Endothelial cell of umbilical vein (primary cell): Measurements from ENCODE around the gene ITGA3.

Source experiments
- CTCF ChIP-seq, 2 donors: IDR thresholded peaks; 1 replicate in 1 of 2; 2 replicates in 1 of 2; pipeline ENCODE4 v1.5.1; 2011; ENCODE audit warnings: low read length in 2 of 2, mild to moderate bottlenecking in 2 of 2, moderate library complexity in 2 of 2, control low read depth in 1 of 2, inconsistent platforms in 1 of 2, low read depth in 1 of 2; ENCODE audit not compliant: insufficient read depth in 1 of 2; ENCODE audit errors: extremely low read depth in 1 of 2
- FOS ChIP-seq: IDR thresholded peaks from 2 replicates; pipeline ENCODE4 v1.6.1; 2011; ENCODE audit warnings: mild to moderate bottlenecking, low read length, moderate library complexity, borderline replicate concordance; ENCODE audit not compliant: insufficient read depth
- POLR2A ChIP-seq: IDR thresholded peaks from 2 replicates; pipeline ENCODE4 v1.6.1; 2012; ENCODE audit warnings: low read depth, mild to moderate bottlenecking, control low read depth, low read length
- POLR2AphosphoS5 ChIP-seq: IDR thresholded peaks from 2 replicates; pipeline ENCODE4 v1.6.1; 2012; ENCODE audit warnings: low read depth, mild to moderate bottlenecking, control low read depth, low read length, moderate library complexity; ENCODE audit not compliant: insufficient read depth

- TF ChIP-seq POLR2A (no peak), CTCF (IDR thresholded peaks at IDR 0.05; ENCODE audit: extremely low read depth in 1 of 2, insufficient read depth in 1 of 2, low read depth in 1 of 2, low read length in 2 of 2) (no peak), POLR2AphosphoS5 (no peak), FOS (no peak)
Observed at GRCh38 chr17:50075446-50076032, 19.6 kb downstream of the ITGA3 start.
